Measurements from ENCODE around the gene SKA2. TPM values are rescaled to one million over a fixed set of nuclear protein-coding genes. Genes with fewer than 3 reads are reported as not detected.

Gene SKA2
- total and polyA plus RNA-seq, 10 of the 15 experiments (the other 5 are each of a cell fraction or from before 2014, with no cell fraction given): 40.3 to 137 (median 112) TPM

DNA sequence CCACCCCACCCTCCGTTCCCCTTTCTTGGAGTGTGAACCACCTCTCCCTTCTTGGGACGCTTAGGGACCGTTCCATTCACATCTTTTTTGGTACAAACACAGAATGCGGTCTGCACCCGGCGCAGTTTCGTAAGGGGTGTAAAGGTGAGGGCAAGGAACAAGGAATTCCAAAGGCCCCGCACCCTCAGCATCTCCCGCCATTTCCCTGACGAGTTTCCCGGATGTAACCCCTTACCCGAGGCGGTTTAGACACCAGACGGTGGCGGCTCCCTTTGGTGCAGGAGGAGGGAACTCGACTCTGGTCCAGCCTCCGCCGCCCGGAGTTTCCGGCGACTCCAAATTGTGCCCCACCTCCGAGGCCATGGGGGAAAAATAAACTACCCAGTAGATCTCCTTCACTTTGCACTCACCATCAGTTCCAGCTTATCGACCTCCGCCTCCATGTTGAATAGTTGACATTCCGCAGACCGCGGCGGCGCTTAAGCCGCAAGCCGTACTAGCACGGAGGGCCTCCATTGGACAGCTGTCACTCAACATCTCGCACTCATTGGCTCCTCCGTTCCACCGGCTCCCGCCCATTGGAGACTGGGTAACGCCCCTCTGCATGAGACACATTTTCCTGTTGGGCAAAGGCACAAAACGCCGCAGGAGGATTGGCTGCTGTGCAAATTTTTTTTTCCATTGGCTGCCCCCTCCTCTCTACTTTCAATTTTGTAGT, at the start of gene SKA2 (continued):
- TF ChIP-seq, protein P1, sequence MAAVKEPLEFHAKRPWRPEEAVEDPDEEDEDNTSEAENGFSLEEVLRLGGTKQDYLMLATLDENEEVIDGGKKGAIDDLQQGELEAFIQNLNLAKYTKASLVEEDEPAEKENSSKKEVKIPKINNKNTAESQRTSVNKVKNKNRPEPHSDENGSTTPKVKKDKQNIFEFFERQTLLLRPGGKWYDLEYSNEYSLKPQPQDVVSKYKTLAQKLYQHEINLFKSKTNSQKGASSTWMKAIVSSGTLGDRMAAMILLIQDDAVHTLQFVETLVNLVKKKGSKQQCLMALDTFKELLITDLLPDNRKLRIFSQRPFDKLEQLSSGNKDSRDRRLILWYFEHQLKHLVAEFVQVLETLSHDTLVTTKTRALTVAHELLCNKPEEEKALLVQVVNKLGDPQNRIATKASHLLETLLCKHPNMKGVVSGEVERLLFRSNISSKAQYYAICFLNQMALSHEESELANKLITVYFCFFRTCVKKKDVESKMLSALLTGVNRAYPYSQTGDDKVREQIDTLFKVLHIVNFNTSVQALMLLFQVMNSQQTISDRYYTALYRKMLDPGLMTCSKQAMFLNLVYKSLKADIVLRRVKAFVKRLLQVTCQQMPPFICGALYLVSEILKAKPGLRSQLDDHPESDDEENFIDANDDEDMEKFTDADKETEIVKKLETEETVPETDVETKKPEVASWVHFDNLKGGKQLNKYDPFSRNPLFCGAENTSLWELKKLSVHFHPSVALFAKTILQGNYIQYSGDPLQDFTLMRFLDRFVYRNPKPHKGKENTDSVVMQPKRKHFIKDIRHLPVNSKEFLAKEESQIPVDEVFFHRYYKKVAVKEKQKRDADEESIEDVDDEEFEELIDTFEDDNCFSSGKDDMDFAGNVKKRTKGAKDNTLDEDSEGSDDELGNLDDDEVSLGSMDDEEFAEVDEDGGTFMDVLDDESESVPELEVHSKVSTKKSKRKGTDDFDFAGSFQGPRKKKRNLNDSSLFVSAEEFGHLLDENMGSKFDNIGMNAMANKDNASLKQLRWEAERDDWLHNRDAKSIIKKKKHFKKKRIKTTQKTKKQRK (IDR thresholded peaks at IDR 0.05; ENCODE audit: low read depth, low read length): peak; percentile 88
- TF ChIP-seq DPF2 (IDR thresholded peaks at IDR 0.05): peak; percentile 52; the same call in 1 of the 2 replicates
- TF ChIP-seq STAT1 (conservative IDR thresholded peaks at IDR 0.05): no peak
- TF ChIP-seq, protein P2, sequence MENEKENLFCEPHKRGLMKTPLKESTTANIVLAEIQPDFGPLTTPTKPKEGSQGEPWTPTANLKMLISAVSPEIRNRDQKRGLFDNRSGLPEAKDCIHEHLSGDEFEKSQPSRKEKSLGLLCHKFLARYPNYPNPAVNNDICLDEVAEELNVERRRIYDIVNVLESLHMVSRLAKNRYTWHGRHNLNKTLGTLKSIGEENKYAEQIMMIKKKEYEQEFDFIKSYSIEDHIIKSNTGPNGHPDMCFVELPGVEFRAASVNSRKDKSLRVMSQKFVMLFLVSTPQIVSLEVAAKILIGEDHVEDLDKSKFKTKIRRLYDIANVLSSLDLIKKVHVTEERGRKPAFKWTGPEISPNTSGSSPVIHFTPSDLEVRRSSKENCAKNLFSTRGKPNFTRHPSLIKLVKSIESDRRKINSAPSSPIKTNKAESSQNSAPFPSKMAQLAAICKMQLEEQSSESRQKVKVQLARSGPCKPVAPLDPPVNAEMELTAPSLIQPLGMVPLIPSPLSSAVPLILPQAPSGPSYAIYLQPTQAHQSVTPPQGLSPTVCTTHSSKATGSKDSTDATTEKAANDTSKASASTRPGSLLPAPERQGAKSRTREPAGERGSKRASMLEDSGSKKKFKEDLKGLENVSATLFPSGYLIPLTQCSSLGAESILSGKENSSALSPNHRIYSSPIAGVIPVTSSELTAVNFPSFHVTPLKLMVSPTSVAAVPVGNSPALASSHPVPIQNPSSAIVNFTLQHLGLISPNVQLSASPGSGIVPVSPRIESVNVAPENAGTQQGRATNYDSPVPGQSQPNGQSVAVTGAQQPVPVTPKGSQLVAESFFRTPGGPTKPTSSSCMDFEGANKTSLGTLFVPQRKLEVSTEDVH (IDR thresholded peaks at IDR 0.05; ENCODE audit: low read depth, partially characterized antibody): peak; percentile 89

DNA sequence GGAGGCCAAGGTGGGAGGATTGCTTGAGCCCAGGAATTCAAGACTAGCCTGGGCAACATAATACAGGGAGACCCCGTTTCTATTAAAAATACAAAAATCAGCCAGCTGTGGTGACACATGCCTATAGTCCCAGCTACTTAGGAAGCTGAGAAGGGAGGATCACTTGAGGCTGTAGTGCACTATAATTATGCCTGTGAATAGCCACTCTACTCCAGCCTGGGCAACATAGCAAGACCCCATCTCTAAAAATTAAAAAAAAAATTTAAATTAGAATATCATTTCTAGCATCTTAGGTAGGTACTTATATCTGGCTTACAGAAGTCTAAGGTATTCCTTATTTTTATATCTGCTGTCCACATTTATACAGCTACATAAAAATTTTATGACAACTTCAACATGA, 47.3 kb upstream of the SKA2 start:
- in situ Hi-C loops (cut with MboI) (no loop called here), intact Hi-C loops (cut with micrococcal nuclease; ENCODE audit: unreplicated experiment) (no loop called here)
- WGBS (ENCODE audit: insufficient coverage, insufficient replicate concordance, low lambda C conversion rate, missing lambda C conversion rate): 46% methylated on average over 1 of the region's 1 CpG
- FAIRE-seq (no peak), DNase-seq (ENCODE audit: low read depth, low spot score) (no peak), ATAC-seq (no peak)
- Histone ChIP-seq H4K20me1 (ENCODE audit: control insufficient read depth, insufficient read depth) (no peaks in the 10 kb centered on the region), H2AFZ (ENCODE audit: control insufficient read depth, low read depth, low read length) (no peak overlapping the region), H3K27me3 (replicated peaks in 1 of 2; ENCODE audit: control insufficient read depth in 2 of 2, insufficient read depth in 2 of 2, low read length in 1 of 2) (no peaks in the 10 kb centered on the region), H3K4me3 (no peak overlapping the region), H3K4me2 (ENCODE audit: control insufficient read depth, insufficient read depth) (no peak overlapping the region), H3K9ac (ENCODE audit: control insufficient read depth, insufficient read depth, low read length) (no peak overlapping the region), H3K4me1 (ENCODE audit: control insufficient read depth, insufficient read depth, low read length) (no peaks in the 10 kb centered on the region), H3K9me3 (replicated peaks; ENCODE audit: control insufficient read depth, insufficient read depth, low read length) (no peaks in the 10 kb centered on the region), H3K36me3 (ENCODE audit: control insufficient read depth in 2 of 2, insufficient read depth in 2 of 2, low read length in 1 of 2) (peaks cover 0 to 16% of the 10 kb centered on the region in 2 experiments; a peak in 2 of 4 replicates), H3K27ac (ENCODE audit: control insufficient read depth, insufficient read depth) (no peak overlapping the region), H3K79me2 (ENCODE audit: control insufficient read depth, insufficient read depth, low read length) (no peaks in the 10 kb centered on the region)
- ChIA-PET CTCF (no interaction called here), RAD21 (ENCODE audit: unreplicated experiment) (no interaction called here), SMC1A (ENCODE audit: uncharacterized antibody, unreplicated experiment) (interaction anchor here (0.6 kb wide), 1 partner anchor 361 kb away, joined by 3 read pairs; no protein-coding TSS in a partner anchor), POLR2A (no interaction called here)
- TSS peak; percentile 66 for BruUV-seq (replicated peaks)
- TF ChIP-seq ZNF24 (IDR thresholded peaks at IDR 0.05) (no peak), IKZF2 (IDR thresholded peaks at IDR 0.05) (no peak), FOXM1 (IDR thresholded peaks at IDR 0.05; ENCODE audit: low read depth, low read length) (no peak), ZNF217 (IDR thresholded peaks at IDR 0.05) (no peak), MTA3 (IDR thresholded peaks at IDR 0.05; ENCODE audit: borderline replicate concordance, low read length) (no peak), RAD51 (IDR thresholded peaks at IDR 0.05) (no peak), RELA (IDR thresholded peaks at IDR 0.05; ENCODE audit: borderline replicate concordance, partially characterized antibody) (no peak), TCF3 (IDR thresholded peaks at IDR 0.05; ENCODE audit: borderline replicate concordance, insufficient read depth, low read depth, low read length) (no peak), NR2C2 (IDR thresholded peaks at IDR 0.05; ENCODE audit: borderline replicate concordance, control insufficient read depth, insufficient read length, low read depth) (no peak)
- TF ChIP-seq, protein P3, sequence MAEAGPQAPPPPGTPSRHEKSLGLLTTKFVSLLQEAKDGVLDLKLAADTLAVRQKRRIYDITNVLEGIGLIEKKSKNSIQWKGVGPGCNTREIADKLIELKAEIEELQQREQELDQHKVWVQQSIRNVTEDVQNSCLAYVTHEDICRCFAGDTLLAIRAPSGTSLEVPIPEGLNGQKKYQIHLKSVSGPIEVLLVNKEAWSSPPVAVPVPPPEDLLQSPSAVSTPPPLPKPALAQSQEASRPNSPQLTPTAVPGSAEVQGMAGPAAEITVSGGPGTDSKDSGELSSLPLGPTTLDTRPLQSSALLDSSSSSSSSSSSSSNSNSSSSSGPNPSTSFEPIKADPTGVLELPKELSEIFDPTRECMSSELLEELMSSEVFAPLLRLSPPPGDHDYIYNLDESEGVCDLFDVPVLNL (IDR thresholded peaks at IDR 0.05; ENCODE audit: low read depth, low read length): no peak
- TF ChIP-seq, protein P4, sequence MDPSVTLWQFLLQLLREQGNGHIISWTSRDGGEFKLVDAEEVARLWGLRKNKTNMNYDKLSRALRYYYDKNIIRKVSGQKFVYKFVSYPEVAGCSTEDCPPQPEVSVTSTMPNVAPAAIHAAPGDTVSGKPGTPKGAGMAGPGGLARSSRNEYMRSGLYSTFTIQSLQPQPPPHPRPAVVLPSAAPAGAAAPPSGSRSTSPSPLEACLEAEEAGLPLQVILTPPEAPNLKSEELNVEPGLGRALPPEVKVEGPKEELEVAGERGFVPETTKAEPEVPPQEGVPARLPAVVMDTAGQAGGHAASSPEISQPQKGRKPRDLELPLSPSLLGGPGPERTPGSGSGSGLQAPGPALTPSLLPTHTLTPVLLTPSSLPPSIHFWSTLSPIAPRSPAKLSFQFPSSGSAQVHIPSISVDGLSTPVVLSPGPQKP (IDR thresholded peaks at IDR 0.05; ENCODE audit: low read depth, low read length): no peak
